Smooth muscle cell (in vitro differentiated cells): ENCODE results near the gene ERMP1. TPM values are rescaled to one million over a fixed set of nuclear protein-coding genes. Genes with fewer than 3 reads are reported as not detected.

ENCODE experiments used
- DNase-seq: peaks from one replicate; lab custom pipeline; 2025; ENCODE audit not compliant: unreplicated experiment; lab: John Stamatoyannopoulos, UW
- H2AFZ ChIP-seq: fragments of 200-600 bp; sonication (generic); 2 replicates; pipeline ENCODE4 v1.6.0; 2016; ENCODE audit warnings: antibody characterized with exemption, low read depth, mild to moderate bottlenecking
- H3F3A ChIP-seq: fragments of 200-600 bp; sonication (generic); 2 replicates; pipeline ENCODE4 v1.6.0; 2017; ENCODE audit warnings: antibody characterized with exemption, low read depth
- H3K27ac ChIP-seq: fragments of 200-600 bp; sonication (generic); 2 replicates; pipeline ENCODE4 v1.5.1; 2016; ENCODE audit warnings: low read depth, mild to moderate bottlenecking
- H3K27me3 ChIP-seq: fragments of 200-600 bp; sonication (generic); 2 replicates; pipeline ENCODE4 v1.6.1; 2016; ENCODE audit warnings: low read depth, mild to moderate bottlenecking
- H3K36me3 ChIP-seq: fragments of 200-600 bp; sonication (generic); 2 replicates; pipeline ENCODE4 v1.5.1; 2016; ENCODE audit warnings: low read depth
- H3K4me1 ChIP-seq: fragments of 200-600 bp; sonication (generic); 2 replicates; pipeline ENCODE4 v1.5.1; 2016; ENCODE audit warnings: low read depth
- H3K4me2 ChIP-seq: fragments of 200-600 bp; sonication (generic); 2 replicates; pipeline ENCODE4 v1.6.0; 2016; ENCODE audit warnings: mild to moderate bottlenecking
- H3K4me3 ChIP-seq: fragments of 200-600 bp; sonication (generic); 2 replicates; pipeline ENCODE4 v1.5.1; 2016; ENCODE audit warnings: mild to moderate bottlenecking
- H3K79me2 ChIP-seq: fragments of 200-600 bp; sonication (generic); 2 replicates; pipeline ENCODE4 v1.6.0; 2016; ENCODE audit warnings: low read depth, mild to moderate bottlenecking
- H3K9ac ChIP-seq: fragments of 200-600 bp; sonication (generic); 2 replicates; pipeline ENCODE4 v1.6.0; 2016; ENCODE audit warnings: low read depth
- H3K9me3 ChIP-seq: fragments of 200-600 bp; sonication (generic); replicated peaks from 2 replicates; pipeline ENCODE4 v1.5.1; 2016; ENCODE audit warnings: low read depth
- H4K20me1 ChIP-seq: fragments of 200-600 bp; sonication (generic); 2 replicates; pipeline ENCODE4 v1.6.0; 2016; ENCODE audit warnings: low read depth
- WGBS: methylation state at CpG from one replicate; pipeline ENCODE4 v1.1.7; 2016; ENCODE audit warnings: low lambda C conversion rate; 5-methylcytosine and 5-hydroxymethylcytosine counted together
- polyA plus RNA-seq: library from polyadenylated mRNA; unstranded; fragments of >200 nt; fragmentation: Nextera tagmentation; extraction: Ambion mirVana; gene quantifications from 2 replicates; pipeline ENCODE4 v1.2.1, GENCODE V29; 2016
- total RNA-seq: library from RNA; depleted of rRNA; stranded (reverse); fragments of >200 nt; gene quantifications from 2 replicates; pipeline ENCODE4 v1.2.3, GENCODE V29; 2014
- TF ChIP-seq, protein P1 (sequence below): fragments of 200-600 bp; sonication (generic); IDR thresholded peaks from 2 replicates; pipeline ENCODE4 v1.5.1; 2017; ENCODE audit warnings: borderline replicate concordance, mild to moderate bottlenecking, antibody characterized with exemption; ENCODE audit not compliant: insufficient read depth, poor library complexity, severe bottlenecking

The ERMP1 gene
- total and polyA plus RNA-seq, 2 experiments from 2014 or later: 2.1 to 10.7 TPM

DNA sequence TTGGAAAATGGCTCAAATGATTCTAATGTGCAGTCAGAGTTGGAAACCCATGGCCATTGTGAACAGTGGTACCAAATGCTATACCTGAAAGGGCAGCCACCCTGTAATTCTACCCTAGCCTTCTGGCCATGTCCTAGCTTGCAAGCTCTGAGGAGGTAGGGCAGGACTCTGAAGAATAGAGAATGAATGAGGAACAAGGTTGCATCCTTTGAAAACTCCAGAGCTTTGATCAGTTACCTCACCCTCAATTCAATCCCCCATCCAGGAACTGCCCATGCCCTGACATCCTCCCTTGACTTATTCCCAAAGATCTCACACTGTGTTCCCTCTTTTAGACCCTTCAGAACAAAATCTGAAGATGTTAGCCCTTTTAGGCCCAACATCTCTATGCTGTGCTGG is 17.8 kb upstream of the ERMP1 start:
- H3K36me3 ChIP-seq: no peaks in the 10 kb centered on the region
- H3K9ac ChIP-seq: no peak overlapping the region
- H2AFZ ChIP-seq: no peak overlapping the region
- H3K4me1 ChIP-seq: no peaks in the 10 kb centered on the region
- no peaks in the 10 kb centered on the region for H3K27me3 ChIP-seq
- no peaks in the 10 kb centered on the region for H3K79me2 ChIP-seq
- no peak for DNase-seq
- no peak overlapping the region for H3K27ac ChIP-seq
- no peaks in the 10 kb centered on the region for H4K20me1 ChIP-seq
- H3F3A ChIP-seq: no peaks in the 10 kb centered on the region
- H3K4me3 ChIP-seq: no peak overlapping the region
- TF ChIP-seq, protein P1, sequence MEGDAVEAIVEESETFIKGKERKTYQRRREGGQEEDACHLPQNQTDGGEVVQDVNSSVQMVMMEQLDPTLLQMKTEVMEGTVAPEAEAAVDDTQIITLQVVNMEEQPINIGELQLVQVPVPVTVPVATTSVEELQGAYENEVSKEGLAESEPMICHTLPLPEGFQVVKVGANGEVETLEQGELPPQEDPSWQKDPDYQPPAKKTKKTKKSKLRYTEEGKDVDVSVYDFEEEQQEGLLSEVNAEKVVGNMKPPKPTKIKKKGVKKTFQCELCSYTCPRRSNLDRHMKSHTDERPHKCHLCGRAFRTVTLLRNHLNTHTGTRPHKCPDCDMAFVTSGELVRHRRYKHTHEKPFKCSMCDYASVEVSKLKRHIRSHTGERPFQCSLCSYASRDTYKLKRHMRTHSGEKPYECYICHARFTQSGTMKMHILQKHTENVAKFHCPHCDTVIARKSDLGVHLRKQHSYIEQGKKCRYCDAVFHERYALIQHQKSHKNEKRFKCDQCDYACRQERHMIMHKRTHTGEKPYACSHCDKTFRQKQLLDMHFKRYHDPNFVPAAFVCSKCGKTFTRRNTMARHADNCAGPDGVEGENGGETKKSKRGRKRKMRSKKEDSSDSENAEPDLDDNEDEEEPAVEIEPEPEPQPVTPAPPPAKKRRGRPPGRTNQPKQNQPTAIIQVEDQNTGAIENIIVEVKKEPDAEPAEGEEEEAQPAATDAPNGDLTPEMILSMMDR: no peak
- H3K4me2 ChIP-seq: no peak overlapping the region
- no peaks in the 10 kb centered on the region for H3K9me3 ChIP-seq

DNA sequence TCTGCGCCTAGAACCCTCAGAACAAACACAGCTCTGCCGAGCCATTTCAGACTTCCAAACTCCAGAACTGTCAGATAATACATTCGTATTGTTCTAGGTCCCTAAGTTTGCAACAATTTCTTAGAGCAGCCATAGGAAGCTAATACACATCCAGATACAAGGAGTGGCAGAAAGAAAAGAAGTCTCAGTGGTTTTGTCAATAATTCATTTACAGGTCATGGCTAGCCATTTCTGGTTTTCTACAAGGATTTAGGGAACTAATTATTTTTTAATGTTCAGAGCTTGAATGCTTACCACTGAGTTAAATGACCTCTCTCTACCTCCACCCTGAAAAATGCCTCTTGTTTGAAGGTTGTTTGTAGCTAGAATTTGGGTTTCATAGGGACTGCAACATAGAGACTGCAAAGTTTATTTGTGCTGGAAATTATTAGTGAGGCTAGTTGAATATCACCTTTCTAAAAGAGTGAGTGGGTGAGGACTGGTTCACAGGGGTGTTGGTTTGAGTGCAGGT is 15.5 kb upstream of the ERMP1 start:
- Histone ChIP-seq H3K9ac (no peak overlapping the region), H3K4me1 (no peaks in the 10 kb centered on the region), H3F3A (no peaks in the 10 kb centered on the region), H3K27me3 (no peaks in the 10 kb centered on the region), H3K79me2 (no peaks in the 10 kb centered on the region), H2AFZ (no peak overlapping the region), H3K4me3 (no peak overlapping the region), H3K27ac (no peak overlapping the region), H3K4me2 (no peak overlapping the region), H3K36me3 (no peaks in the 10 kb centered on the region), H4K20me1 (no peaks in the 10 kb centered on the region), H3K9me3 (no peaks in the 10 kb centered on the region)
- TF ChIP-seq, protein P1: no peak
- DNase-seq: no peak
- WGBS: 79% methylated on average over 3 of the region's 3 CpGs

DNA sequence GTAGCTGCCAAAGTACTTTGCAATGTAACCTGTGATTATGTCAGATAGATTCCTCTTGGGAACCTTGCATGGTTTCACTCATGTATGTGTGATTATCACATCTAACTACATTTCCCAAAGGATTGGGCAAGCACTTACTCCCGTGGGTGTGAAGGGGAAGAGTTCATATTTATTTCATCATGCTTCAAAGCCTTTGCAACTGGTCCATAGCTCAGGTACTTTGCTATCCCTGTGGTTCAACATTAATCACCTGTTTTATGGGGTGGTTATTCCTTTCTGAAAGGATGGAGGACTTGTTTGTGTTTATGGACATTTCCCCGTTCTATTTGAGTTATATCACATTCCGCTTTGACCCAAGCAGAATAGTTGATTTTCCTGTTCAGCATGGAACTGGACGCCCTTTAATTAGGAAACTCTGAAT is 13.6 kb upstream of the ERMP1 start:
- Histone ChIP-seq H3K4me2 (no peak overlapping the region), H3K4me1 (no peaks in the 10 kb centered on the region), H3K27ac (no peak overlapping the region), H3K79me2 (no peaks in the 10 kb centered on the region), H3K36me3 (no peaks in the 10 kb centered on the region), H2AFZ (no peak overlapping the region), H3K9me3 (no peaks in the 10 kb centered on the region), H3K27me3 (no peaks in the 10 kb centered on the region), H3K9ac (no peak overlapping the region), H3F3A (peaks cover 6% of the 10 kb centered on the region), H3K4me3 (no peak overlapping the region), H4K20me1 (no peaks in the 10 kb centered on the region)
- WGBS: 75% methylated on average over 4 of the region's 4 CpGs
- DNase-seq: no peak
- TF ChIP-seq, protein P1: no peak

DNA sequence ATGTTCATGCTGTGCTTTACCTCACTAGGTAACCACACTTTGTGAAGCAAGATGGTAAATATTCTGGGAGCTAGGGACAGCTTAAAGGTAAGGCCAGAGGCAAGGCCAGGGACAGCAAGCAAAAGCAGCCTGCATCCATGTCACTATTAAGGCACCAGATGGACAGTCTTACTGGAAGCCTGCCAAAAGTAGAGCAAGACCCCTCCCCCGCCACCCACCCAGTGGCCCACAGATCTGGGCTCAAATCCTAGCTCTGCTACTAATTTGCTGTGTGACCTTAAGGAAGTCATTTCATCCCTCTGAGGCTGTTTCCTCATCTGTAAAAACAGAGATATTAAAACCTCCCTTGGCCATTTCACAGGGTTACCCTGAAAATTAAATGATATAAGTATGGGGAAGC is 13.2 kb upstream of the ERMP1 start:
- H4K20me1 ChIP-seq: no peaks in the 10 kb centered on the region
- no peak for DNase-seq
- H3K9ac ChIP-seq: no peak overlapping the region
- WGBS: 93% methylated on average over 1 of the region's 1 CpG
- no peak overlapping the region for H3K4me2 ChIP-seq
- H3K79me2 ChIP-seq: no peaks in the 10 kb centered on the region
- H3K27me3 ChIP-seq: no peaks in the 10 kb centered on the region
- H3K36me3 ChIP-seq: no peaks in the 10 kb centered on the region
- no peak overlapping the region for H2AFZ ChIP-seq
- no peak overlapping the region for H3K4me3 ChIP-seq
- H3K4me1 ChIP-seq: no peaks in the 10 kb centered on the region
- TF ChIP-seq, protein P1: no peak
- H3K9me3 ChIP-seq: no peaks in the 10 kb centered on the region
- peaks cover 6% of the 10 kb centered on the region for H3F3A ChIP-seq
- no peak overlapping the region for H3K27ac ChIP-seq
